ENCODE data around the gene PRRX1.

PRRX1 gene

GRCh38 chr1:170703591-170703990 is 39.7 kb downstream of the PRRX1 start:
- Histone ChIP-seq H2BK5ac (ENCODE audit: low read length) (no peak overlapping the region), H3K23ac (ENCODE audit: low read length) (no peak overlapping the region), H3K27ac (ENCODE audit: low read depth, low read length) (no peak overlapping the region), H4K5ac (ENCODE audit: low read length) (no peak overlapping the region), H3K4me2 (ENCODE audit: low read length) (no peak overlapping the region), H2AK5ac (ENCODE audit: low read length) (no peak overlapping the region), H3K18ac (ENCODE audit: low read length) (no peak overlapping the region), H3K27me3 (ENCODE audit: insufficient read depth, low read length, poor library complexity) (no peaks in the 10 kb centered on the region), H3K4me3 (ENCODE audit: low read length) (no peak overlapping the region), H2BK15ac (replicated peaks; ENCODE audit: low read depth) (no peak overlapping the region), H4K8ac (ENCODE audit: low read depth, low read length) (no peak overlapping the region), H3K79me2 (ENCODE audit: control insufficient read depth, insufficient read depth, low read length) (no peaks in the 10 kb centered on the region), H3K4me1 (ENCODE audit: control insufficient read depth, low read depth, low read length) (no peaks in the 10 kb centered on the region), H3K36me3 (ENCODE audit: control insufficient read depth, insufficient read depth, low read length) (no peaks in the 10 kb centered on the region), H2BK120ac (ENCODE audit: low read depth, low read length) (no peak overlapping the region), H3K56ac (ENCODE audit: low read length) (no peak overlapping the region), H3K9ac (ENCODE audit: low read length) (no peak overlapping the region), H3K4ac (ENCODE audit: low read depth, low read length) (no peak overlapping the region), H3K79me1 (ENCODE audit: low read length) (no peaks in the 10 kb centered on the region)
- no peak for DNase-seq
- no CpG with 5 or more reads among the region's 2 CpGs for WGBS (ENCODE audit: extremely low coverage, insufficient coverage, low lambda C conversion rate)

- Histone ChIP-seq H2BK120ac (ENCODE audit: low read depth, low read length) (no peak overlapping the region), H3K4me2 (ENCODE audit: low read length) (no peak overlapping the region), H4K5ac (ENCODE audit: low read length) (no peak overlapping the region), H2BK5ac (ENCODE audit: low read length) (no peak overlapping the region), H2AK5ac (ENCODE audit: low read length) (no peak overlapping the region), H4K8ac (ENCODE audit: low read depth, low read length) (no peak overlapping the region), H3K27ac (ENCODE audit: low read depth, low read length) (no peak overlapping the region), H3K4me1 (ENCODE audit: control insufficient read depth, low read depth, low read length) (no peaks in the 10 kb centered on the region), H3K4me3 (ENCODE audit: low read length) (no peak overlapping the region), H3K79me2 (ENCODE audit: control insufficient read depth, insufficient read depth, low read length) (no peaks in the 10 kb centered on the region), H3K9ac (ENCODE audit: low read length) (no peak overlapping the region), H3K79me1 (ENCODE audit: low read length) (no peaks in the 10 kb centered on the region), H3K23ac (ENCODE audit: low read length) (no peak overlapping the region), H3K36me3 (ENCODE audit: control insufficient read depth, insufficient read depth, low read length) (no peaks in the 10 kb centered on the region), H2BK15ac (replicated peaks; ENCODE audit: low read depth) (no peak overlapping the region), H3K56ac (ENCODE audit: low read length) (no peak overlapping the region), H3K27me3 (ENCODE audit: insufficient read depth, low read length, poor library complexity) (no peaks in the 10 kb centered on the region), H3K4ac (ENCODE audit: low read depth, low read length) (no peak overlapping the region), H3K18ac (ENCODE audit: low read length) (no peak overlapping the region)
- WGBS (ENCODE audit: extremely low coverage, insufficient coverage, low lambda C conversion rate), result no CpG with 5 or more reads among the region's 3 CpGs
- no peak for DNase-seq
Observed at GRCh38 chr1:170704256-170704655, 40.3 kb downstream of the PRRX1 start.

- Histone ChIP-seq H3K9ac (ENCODE audit: low read length) (no peak overlapping the region), H3K4me2 (ENCODE audit: low read length) (no peak overlapping the region), H3K79me2 (ENCODE audit: control insufficient read depth, insufficient read depth, low read length) (no peaks in the 10 kb centered on the region), H4K8ac (ENCODE audit: low read depth, low read length) (no peak overlapping the region), H3K4me1 (ENCODE audit: control insufficient read depth, low read depth, low read length) (no peaks in the 10 kb centered on the region), H3K4me3 (ENCODE audit: low read length) (no peak overlapping the region), H2BK15ac (replicated peaks; ENCODE audit: low read depth) (no peak overlapping the region), H2BK5ac (ENCODE audit: low read length) (no peak overlapping the region), H4K5ac (ENCODE audit: low read length) (no peak overlapping the region), H3K56ac (ENCODE audit: low read length) (no peak overlapping the region), H3K36me3 (ENCODE audit: control insufficient read depth, insufficient read depth, low read length) (no peaks in the 10 kb centered on the region), H3K4ac (ENCODE audit: low read depth, low read length) (no peak overlapping the region), H3K18ac (ENCODE audit: low read length) (no peak overlapping the region), H3K27me3 (ENCODE audit: insufficient read depth, low read length, poor library complexity) (no peaks in the 10 kb centered on the region), H3K27ac (ENCODE audit: low read depth, low read length) (no peak overlapping the region), H3K79me1 (ENCODE audit: low read length) (no peaks in the 10 kb centered on the region), H3K23ac (ENCODE audit: low read length) (no peak overlapping the region), H2BK120ac (ENCODE audit: low read depth, low read length) (no peak overlapping the region), H2AK5ac (ENCODE audit: low read length) (no peak overlapping the region)
- no peak for DNase-seq
Observed at GRCh38 chr1:170705981-170706380, 42.0 kb downstream of the PRRX1 start.

- Histone ChIP-seq H4K5ac (ENCODE audit: low read length) (no peak overlapping the region), H2AK5ac (ENCODE audit: low read length) (no peak overlapping the region), H3K9ac (ENCODE audit: low read length) (no peak overlapping the region), H4K8ac (ENCODE audit: low read depth, low read length) (no peak overlapping the region), H3K23ac (ENCODE audit: low read length) (no peak overlapping the region), H2BK120ac (ENCODE audit: low read depth, low read length) (no peak overlapping the region), H3K27me3 (ENCODE audit: insufficient read depth, low read length, poor library complexity) (no peaks in the 10 kb centered on the region), H3K27ac (ENCODE audit: low read depth, low read length) (no peak overlapping the region), H3K4me3 (ENCODE audit: low read length) (no peak overlapping the region), H2BK5ac (ENCODE audit: low read length) (no peak overlapping the region), H3K18ac (ENCODE audit: low read length) (no peak overlapping the region), H3K4me1 (ENCODE audit: control insufficient read depth, low read depth, low read length) (no peaks in the 10 kb centered on the region), H3K79me2 (ENCODE audit: control insufficient read depth, insufficient read depth, low read length) (no peaks in the 10 kb centered on the region), H3K4me2 (ENCODE audit: low read length) (no peak overlapping the region), H3K36me3 (ENCODE audit: control insufficient read depth, insufficient read depth, low read length) (no peaks in the 10 kb centered on the region), H3K56ac (ENCODE audit: low read length) (no peak overlapping the region), H3K4ac (ENCODE audit: low read depth, low read length) (no peak overlapping the region), H3K79me1 (ENCODE audit: low read length) (no peaks in the 10 kb centered on the region), H2BK15ac (replicated peaks; ENCODE audit: low read depth) (no peak overlapping the region)
- no peak for DNase-seq
Observed at GRCh38 chr1:170707117-170707516, 43.2 kb downstream of the PRRX1 start.

- Histone ChIP-seq H3K4ac (ENCODE audit: low read depth, low read length) (no peak overlapping the region), H2BK5ac (ENCODE audit: low read length) (no peak overlapping the region), H2AK5ac (ENCODE audit: low read length) (no peak overlapping the region), H3K18ac (ENCODE audit: low read length) (no peak overlapping the region), H3K27me3 (ENCODE audit: insufficient read depth, low read length, poor library complexity) (no peaks in the 10 kb centered on the region), H2BK120ac (ENCODE audit: low read depth, low read length) (no peak overlapping the region), H4K5ac (ENCODE audit: low read length) (no peak overlapping the region), H2BK15ac (replicated peaks; ENCODE audit: low read depth) (no peak overlapping the region), H3K9ac (ENCODE audit: low read length) (no peak overlapping the region), H3K4me3 (ENCODE audit: low read length) (no peak overlapping the region), H3K4me1 (ENCODE audit: control insufficient read depth, low read depth, low read length) (no peaks in the 10 kb centered on the region), H3K56ac (ENCODE audit: low read length) (no peak overlapping the region), H3K36me3 (ENCODE audit: control insufficient read depth, insufficient read depth, low read length) (no peaks in the 10 kb centered on the region), H3K79me2 (ENCODE audit: control insufficient read depth, insufficient read depth, low read length) (no peaks in the 10 kb centered on the region), H4K8ac (ENCODE audit: low read depth, low read length) (no peak overlapping the region), H3K23ac (ENCODE audit: low read length) (no peak overlapping the region), H3K4me2 (ENCODE audit: low read length) (no peak overlapping the region), H3K27ac (ENCODE audit: low read depth, low read length) (no peak overlapping the region), H3K79me1 (ENCODE audit: low read length) (no peaks in the 10 kb centered on the region)
- WGBS (ENCODE audit: extremely low coverage, insufficient coverage, low lambda C conversion rate), result no CpG with 5 or more reads among the region's 5 CpGs
- DNase-seq, result peak; percentile 36
Observed at GRCh38 chr1:170707959-170708655, 44.2 kb downstream of the PRRX1 start.

GRCh38 chr1:170711682-170712081 is 47.8 kb downstream of the PRRX1 start:
- no peak overlapping the region for H3K9ac ChIP-seq (ENCODE audit: low read length)
- H3K4me3 ChIP-seq (ENCODE audit: low read length), result no peak overlapping the region
- no peak overlapping the region for H2AK5ac ChIP-seq (ENCODE audit: low read length)

More at GRCh38 chr1:170711682-170712081, 47.8 kb downstream of the PRRX1 start:
- no peak for DNase-seq
- no peaks in the 10 kb centered on the region for H3K79me2 ChIP-seq (ENCODE audit: control insufficient read depth, insufficient read depth, low read length)
- H3K4me1 ChIP-seq (ENCODE audit: control insufficient read depth, low read depth, low read length), result no peaks in the 10 kb centered on the region
- no peaks in the 10 kb centered on the region for H3K36me3 ChIP-seq (ENCODE audit: control insufficient read depth, insufficient read depth, low read length)
- no peak overlapping the region for H3K27ac ChIP-seq (ENCODE audit: low read depth, low read length)
- H2BK120ac ChIP-seq (ENCODE audit: low read depth, low read length), result no peak overlapping the region
- no peak overlapping the region for H4K5ac ChIP-seq (ENCODE audit: low read length)
- H3K23ac ChIP-seq (ENCODE audit: low read length), result no peak overlapping the region
- H4K8ac ChIP-seq (ENCODE audit: low read depth, low read length), result no peak overlapping the region
- H2BK5ac ChIP-seq (ENCODE audit: low read length), result no peak overlapping the region
- H3K56ac ChIP-seq (ENCODE audit: low read length), result no peak overlapping the region
- no peak overlapping the region for H3K4me2 ChIP-seq (ENCODE audit: low read length)
- no peaks in the 10 kb centered on the region for H3K79me1 ChIP-seq (ENCODE audit: low read length)
- no peak overlapping the region for H3K4ac ChIP-seq (ENCODE audit: low read depth, low read length)
- no peak overlapping the region for H3K18ac ChIP-seq (ENCODE audit: low read length)
- no peak overlapping the region for H2BK15ac ChIP-seq (replicated peaks; ENCODE audit: low read depth)
- H3K27me3 ChIP-seq (ENCODE audit: insufficient read depth, low read length, poor library complexity), result no peaks in the 10 kb centered on the region
